Subcutaneous adipose tissue (tissue), 4 donors: ENCODE measurements around the gene SETD1B. TPM values are rescaled to one million over a fixed set of nuclear protein-coding genes. Genes with fewer than 3 reads are reported as not detected.

Experiments used
- total RNA-seq, 4 donors: library from RNA; depleted of rRNA; stranded (reverse); fragments of >200 nt; gene quantifications; one replicate each; pipeline ENCODE4 v1.1.0, GENCODE V29; 2016
- TF ChIP-seq, protein P1 (sequence below): fragments of 450-650 bp; IDR thresholded peaks from one replicate; pipeline ENCODE4 v1.5.1; 2016; ENCODE audit warnings: low read depth, mild to moderate bottlenecking, control low read depth, antibody characterized with exemption, moderate library complexity

Gene SETD1B
- total RNA-seq, 4 donors from 2014 or later: 3.7 to 14.7 (median 6.4) TPM

DNA sequence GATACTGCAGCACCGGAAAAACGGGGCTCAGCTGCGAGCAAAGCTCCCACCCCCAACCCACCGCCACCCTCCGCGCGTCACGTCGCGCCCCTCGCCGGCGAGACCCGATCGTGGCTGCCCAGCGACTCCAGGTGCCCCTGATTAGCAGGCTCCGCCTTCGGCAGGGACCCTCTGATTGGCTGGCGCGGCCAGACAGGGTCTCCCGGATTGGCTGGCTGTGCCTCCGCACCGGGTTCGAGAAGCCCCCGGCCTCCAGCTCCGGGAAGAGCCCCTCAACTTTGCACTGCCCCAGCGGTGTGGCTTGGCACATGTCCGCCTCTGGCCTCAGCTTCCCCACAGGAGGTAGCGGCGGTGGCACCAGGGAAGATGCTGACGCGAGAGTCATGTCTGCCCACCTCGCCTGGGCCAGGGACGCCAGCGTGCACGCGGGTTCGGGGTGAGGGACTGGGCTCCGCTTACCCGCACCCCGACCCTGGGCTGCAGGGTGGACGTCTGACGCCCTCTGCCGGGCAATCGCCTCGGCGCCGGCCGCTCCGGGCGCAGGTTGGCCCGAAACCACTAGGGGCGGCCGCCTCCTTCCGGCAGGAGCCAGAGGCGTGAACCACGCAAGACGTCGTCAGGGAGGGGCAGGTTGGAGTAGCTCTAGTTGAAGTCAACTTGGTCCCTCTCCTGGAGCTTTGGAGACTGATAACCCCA, 9.8 kb upstream of the SETD1B start:
- TF ChIP-seq, protein P1, sequence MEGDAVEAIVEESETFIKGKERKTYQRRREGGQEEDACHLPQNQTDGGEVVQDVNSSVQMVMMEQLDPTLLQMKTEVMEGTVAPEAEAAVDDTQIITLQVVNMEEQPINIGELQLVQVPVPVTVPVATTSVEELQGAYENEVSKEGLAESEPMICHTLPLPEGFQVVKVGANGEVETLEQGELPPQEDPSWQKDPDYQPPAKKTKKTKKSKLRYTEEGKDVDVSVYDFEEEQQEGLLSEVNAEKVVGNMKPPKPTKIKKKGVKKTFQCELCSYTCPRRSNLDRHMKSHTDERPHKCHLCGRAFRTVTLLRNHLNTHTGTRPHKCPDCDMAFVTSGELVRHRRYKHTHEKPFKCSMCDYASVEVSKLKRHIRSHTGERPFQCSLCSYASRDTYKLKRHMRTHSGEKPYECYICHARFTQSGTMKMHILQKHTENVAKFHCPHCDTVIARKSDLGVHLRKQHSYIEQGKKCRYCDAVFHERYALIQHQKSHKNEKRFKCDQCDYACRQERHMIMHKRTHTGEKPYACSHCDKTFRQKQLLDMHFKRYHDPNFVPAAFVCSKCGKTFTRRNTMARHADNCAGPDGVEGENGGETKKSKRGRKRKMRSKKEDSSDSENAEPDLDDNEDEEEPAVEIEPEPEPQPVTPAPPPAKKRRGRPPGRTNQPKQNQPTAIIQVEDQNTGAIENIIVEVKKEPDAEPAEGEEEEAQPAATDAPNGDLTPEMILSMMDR: no peak

DNA sequence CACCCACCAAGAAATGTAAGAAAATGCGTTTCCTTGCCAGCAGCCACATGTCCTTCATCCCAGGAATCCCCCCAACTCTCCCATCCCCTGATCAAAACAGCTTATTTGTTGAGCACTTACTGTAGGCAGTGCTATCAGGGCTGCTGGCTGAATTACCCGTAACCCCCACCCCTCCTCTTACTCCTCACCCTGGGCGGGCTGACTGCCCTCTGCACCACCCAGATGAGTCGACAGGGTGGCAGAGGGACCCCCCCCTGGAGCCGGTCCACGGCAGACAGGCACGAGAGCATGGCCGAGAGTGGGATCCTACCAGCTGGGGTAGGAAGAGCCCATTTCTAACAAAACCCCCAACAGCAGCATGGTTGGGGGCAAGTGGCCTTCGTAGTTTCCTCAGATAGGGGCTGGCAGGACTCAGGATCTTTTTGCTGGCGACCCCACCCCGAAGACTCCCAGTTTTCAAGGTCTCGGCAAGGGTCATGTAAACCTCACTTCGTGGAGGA, 9.2 kb upstream of the SETD1B start:
- TF ChIP-seq, protein P1: no peak

DNA sequence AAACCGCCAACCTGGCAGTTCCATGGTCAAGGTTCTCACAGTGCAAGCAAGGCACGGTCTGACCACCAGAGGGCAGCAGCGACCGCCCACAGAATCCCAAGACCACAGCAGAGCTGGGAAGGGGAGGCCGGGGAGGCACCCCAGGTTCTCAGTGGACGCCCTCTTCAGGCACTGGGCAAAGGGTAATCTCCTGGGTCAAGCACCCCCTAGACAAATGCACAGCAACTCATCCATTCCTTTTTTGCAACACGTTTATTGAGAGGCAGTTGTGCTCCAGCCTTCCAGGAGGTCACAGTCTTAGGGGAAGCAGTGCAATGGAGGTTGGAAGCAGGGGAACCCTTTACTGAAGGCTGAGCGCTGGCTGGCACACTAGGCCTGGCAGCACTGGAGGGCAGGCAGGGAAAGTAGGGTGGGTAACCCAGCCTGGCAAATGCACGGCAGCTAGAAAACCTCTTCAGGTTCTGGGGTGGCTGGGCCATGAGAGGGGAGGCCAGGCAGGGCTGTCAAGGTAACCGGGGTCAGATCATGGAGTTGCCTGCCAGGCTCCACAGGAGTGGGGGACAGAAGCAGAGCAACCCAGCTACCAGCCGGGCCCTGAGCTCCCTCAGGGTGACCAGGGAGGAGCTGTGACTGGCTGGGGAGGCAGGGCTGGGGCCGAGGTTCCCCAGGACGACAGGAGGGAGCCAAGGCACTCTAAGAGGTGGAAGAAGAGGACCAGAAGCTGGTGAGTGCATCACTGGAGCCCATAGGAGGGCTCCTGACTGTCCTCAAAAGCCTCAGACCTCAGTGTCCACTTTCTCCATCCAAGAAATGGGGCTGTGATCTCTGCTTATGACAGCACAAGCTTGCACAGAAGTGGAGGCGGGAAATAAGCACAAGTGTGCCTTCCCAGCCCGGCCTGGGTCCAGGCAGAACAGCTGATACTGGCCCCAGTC, 8.5 kb upstream of the SETD1B start:
- TF ChIP-seq, protein P1: no peak

DNA sequence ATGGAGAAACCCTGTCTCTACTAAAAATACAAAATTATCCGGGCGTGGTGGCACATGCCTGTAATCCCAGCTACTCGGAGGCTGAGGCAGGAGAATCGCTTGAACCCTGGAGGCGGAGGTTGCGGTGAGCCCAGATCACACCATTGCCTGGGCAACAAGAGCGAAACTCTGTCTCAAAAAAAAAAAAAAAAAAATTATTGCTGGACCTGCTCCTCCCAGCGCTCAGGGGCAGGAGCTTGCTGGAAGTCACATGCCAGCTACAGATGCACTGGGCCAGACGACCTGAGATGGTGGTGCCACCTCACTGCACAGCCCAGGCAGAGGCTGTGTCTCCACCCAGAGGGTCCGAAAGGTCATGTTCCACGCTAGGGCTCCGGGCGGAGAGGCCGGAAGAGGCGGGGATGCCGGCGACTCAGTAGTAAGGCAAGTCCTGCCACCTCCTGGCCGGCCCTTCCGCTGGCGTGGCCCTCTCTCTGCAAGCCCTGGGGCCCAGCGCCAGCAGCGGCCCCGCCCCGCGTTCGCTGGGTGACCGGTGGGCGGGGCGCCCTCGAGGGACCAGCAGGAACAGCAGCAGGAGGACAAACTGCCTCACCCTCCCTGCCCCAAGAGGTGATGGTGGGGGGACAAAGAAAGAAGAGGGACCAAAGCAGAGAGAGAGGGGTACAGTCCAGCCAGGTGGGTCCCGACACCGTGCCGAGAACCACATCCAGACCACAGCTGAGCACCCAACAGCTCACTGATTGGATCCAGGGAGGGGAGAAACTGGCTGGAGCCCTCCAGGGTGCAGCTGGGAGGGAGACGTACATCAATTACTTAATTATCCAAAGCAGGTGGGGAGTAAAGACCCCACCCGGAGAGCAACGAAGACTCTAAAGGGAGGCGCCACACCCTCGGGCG, 6.7 kb upstream of the SETD1B start:
- TF ChIP-seq, protein P1: no peak

DNA sequence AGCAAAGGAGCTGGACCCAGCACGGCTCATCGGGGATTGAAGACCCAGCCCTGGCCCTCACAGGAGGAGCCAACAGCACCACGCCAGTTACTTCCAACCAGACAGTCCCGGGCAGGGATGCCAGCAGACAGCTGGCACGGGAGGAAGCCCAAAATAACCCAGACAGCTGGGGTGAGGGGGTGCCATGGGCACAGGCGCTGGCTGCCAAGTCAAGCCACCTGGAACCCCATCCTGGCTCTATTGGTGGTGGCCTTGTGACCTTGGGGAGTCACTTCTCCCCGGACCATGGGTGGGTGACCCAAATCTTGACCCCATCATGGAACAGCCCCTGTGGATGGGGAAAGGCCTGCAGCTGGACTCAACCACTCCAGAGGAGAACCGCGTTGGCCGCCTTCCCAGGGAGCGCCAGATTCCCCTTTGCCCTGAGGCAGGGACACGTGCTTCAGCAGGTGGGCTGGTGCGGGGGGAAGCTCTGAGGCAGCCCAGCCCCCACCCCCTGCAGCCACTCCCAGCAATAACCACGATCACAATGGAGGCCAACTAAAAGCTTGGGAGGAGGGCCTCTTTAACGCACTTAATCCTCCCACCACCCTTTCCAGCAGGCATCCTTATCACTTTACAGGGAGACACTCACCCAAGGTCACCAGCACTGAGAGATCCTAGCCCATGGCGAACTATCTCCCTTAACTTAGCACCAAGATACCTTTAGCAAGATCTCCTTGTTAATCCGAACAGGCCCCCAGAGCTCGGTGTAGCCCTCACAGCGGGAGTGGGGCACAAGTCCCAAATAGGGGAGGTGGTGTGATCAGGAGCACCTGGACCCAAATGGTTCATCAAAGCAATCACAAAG, 5.6 kb upstream of the SETD1B start:
- TF ChIP-seq, protein P1: no peak

DNA sequence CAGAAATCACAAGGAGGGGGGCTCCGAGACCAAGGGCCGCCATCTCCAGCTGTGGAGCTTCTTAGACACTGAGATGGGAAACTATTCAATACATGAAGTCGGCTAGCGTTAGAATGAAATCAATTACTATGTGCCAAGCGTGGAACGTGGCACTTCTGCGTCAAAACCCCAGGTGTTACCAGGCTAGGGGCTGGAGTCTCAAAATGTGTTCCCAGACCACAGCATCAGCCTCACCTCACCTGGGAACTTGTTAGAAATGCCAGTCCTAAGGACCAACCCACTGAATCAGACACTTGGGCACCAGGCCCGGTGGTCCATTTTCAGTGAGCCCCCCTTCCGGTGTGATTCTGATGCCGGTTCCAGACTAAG, 5.0 kb upstream of the SETD1B start:
- TF ChIP-seq, protein P1: no peak
